SK-N-SH (cell line): ENCODE data around the gene METTL24. TPM values are rescaled to one million over a fixed set of nuclear protein-coding genes. Genes with fewer than 3 reads are reported as not detected.

Experiments
- CTCF ChIA-PET: fragments of 300-600, 350-600 bp; formaldehyde crosslinking; extraction: SDS; loops from one replicate; lab custom pipeline; 2021; lab: Yijun Ruan, JAX
- POLR2A ChIA-PET: fragments of 350-600 bp; sonication (Branson Sonifier 250); formaldehyde crosslinking; extraction: SDS; loops from one replicate; lab custom pipeline; 2020; ENCODE audit warnings: antibody characterized with exemption, inconsistent platforms; lab: Yijun Ruan, JAX
- DNase-seq: peaks from one replicate; pipeline ENCODE4 v3.0.0; 2012
- H2AFZ ChIP-seq: fragments of 200-600 bp; sonication (generic); 2 replicates; pipeline ENCODE4 v1.8.1; 2016; ENCODE audit warnings: antibody characterized with exemption, mild to moderate bottlenecking, low read depth
- H3F3A ChIP-seq: fragments of 200-600 bp; sonication (generic); replicated peaks from 2 replicates; pipeline ENCODE3; 2016; ENCODE audit warnings: antibody characterized with exemption, mild to moderate bottlenecking; ENCODE audit not compliant: insufficient read depth
- H3K27ac ChIP-seq, 2 experiments: fragments of 200-500 bp in 1 of 2; fragments of 200-600 bp in 1 of 2; sonication (Bioruptor generic) in 1 of 2; sonication (generic), shearing (Covaris generic) in 1 of 2; 2 replicates each; pipeline versions ENCODE4 v1.5.1 to v1.6.1; 2014 to 2016; ENCODE audit warnings: low read depth in 2 of 2, inconsistent platforms in 1 of 2, low read length in 1 of 2, mild to moderate bottlenecking in 1 of 2, mixed read lengths in 1 of 2
- H3K27me3 ChIP-seq: fragments of 200-600 bp; sonication (generic), shearing (Covaris generic); 2 replicates; pipeline ENCODE4 v1.6.1; 2016; ENCODE audit warnings: mixed run types; ENCODE audit not compliant: insufficient read depth
- H3K36me3 ChIP-seq, 2 experiments: fragments of 200-500 bp in 1 of 2; fragments of 200-600 bp in 1 of 2; sonication (Bioruptor generic) in 1 of 2; sonication (generic) in 1 of 2; replicated peaks in 1 of 2; 2 replicates each; pipeline versions ENCODE3 to v1.5.1; 2014 to 2016; ENCODE audit warnings: low read length in 1 of 2, mild to moderate bottlenecking in 1 of 2; ENCODE audit not compliant: insufficient read depth in 2 of 2, control insufficient read depth in 1 of 2
- H3K4me1 ChIP-seq, 2 experiments: fragments of 200-500 bp in 1 of 2; fragments of 200-600 bp in 1 of 2; sonication (Bioruptor generic) in 1 of 2; sonication (generic), shearing (Covaris generic) in 1 of 2; 2 replicates each; pipeline versions ENCODE4 v1.5.1 to v1.6.1; 2014 to 2016; ENCODE audit warnings: low read depth in 1 of 2, low read length in 1 of 2, mixed run types in 1 of 2; ENCODE audit not compliant: insufficient read depth in 2 of 2, control insufficient read depth in 1 of 2
- H3K4me2 ChIP-seq: fragments of 200-600 bp; sonication (generic), shearing (Covaris generic); 2 replicates; pipeline ENCODE4 v1.6.1; 2017; ENCODE audit warnings: mixed run types
- H3K4me3 ChIP-seq, 2 experiments: fragments of 200-500 bp in 1 of 2; fragments of 200-600 bp in 1 of 2; sonication (Bioruptor generic) in 1 of 2; sonication (generic), shearing (Covaris generic) in 1 of 2; 2 replicates each; pipeline versions ENCODE4 v1.5.1 to v1.8.1; 2014 to 2016; ENCODE audit warnings: low read depth in 2 of 2, inconsistent platforms in 1 of 2, low read length in 1 of 2, mild to moderate bottlenecking in 1 of 2, mixed read lengths in 1 of 2, moderate library complexity in 1 of 2
- H3K79me2 ChIP-seq: fragments of 200-600 bp; sonication (generic); 2 replicates; pipeline ENCODE4 v1.8.1; 2017; ENCODE audit warnings: mild to moderate bottlenecking; ENCODE audit not compliant: insufficient read depth
- H3K9ac ChIP-seq: fragments of 200-600 bp; sonication (generic); 2 replicates; pipeline ENCODE4 v1.6.1; 2017; ENCODE audit warnings: mixed run types
- H3K9me2 ChIP-seq: fragments of 200-600 bp; sonication (generic); 2 replicates; pipeline ENCODE4 v1.6.1; 2017; ENCODE audit warnings: mixed run types
- H3K9me3 ChIP-seq: fragments of 200-600 bp; sonication (generic); 2 replicates; pipeline ENCODE4 v1.6.1; 2017; ENCODE audit warnings: mixed run types, mild to moderate bottlenecking, moderate library complexity
- H4K20me1 ChIP-seq: fragments of 200-600 bp; sonication (generic); 2 replicates; pipeline ENCODE4 v1.6.1; 2017; ENCODE audit warnings: mild to moderate bottlenecking, mixed run types; ENCODE audit not compliant: insufficient read depth
- CHD2 ChIP-seq: fragments of 150-350 bp; IDR thresholded peaks from 2 replicates; pipeline ENCODE4 v1.6.1; 2018; ENCODE audit warnings: low read length; ENCODE audit not compliant: partially characterized antibody
- EP300 ChIP-seq, 2 experiments: IDR thresholded peaks; 2 replicates each; pipeline versions ENCODE4 v1.4.0 to v1.6.1; 2012; ENCODE audit warnings: borderline replicate concordance in 1 of 2, low read depth in 1 of 2, low read length in 1 of 2
- EZH2phosphoT487 ChIP-seq: fragments of 200-600 bp; sonication (generic); IDR thresholded peaks from 2 replicates; pipeline ENCODE4 v1.6.1; 2017; ENCODE audit warnings: low read depth, mixed run types, mild to moderate bottlenecking, antibody characterized with exemption, moderate library complexity, borderline replicate concordance
- FOSL2 ChIP-seq: IDR thresholded peaks from 2 replicates; pipeline ENCODE4 v1.4.0; 2012; ENCODE audit warnings: low read depth, mild to moderate bottlenecking, moderate library complexity, borderline replicate concordance
- FOXJ3 ChIP-seq: sonication (generic); formaldehyde crosslinking; IDR thresholded peaks from 2 replicates; pipeline ENCODE4 v1.5.1; 2020; ENCODE audit warnings: mild to moderate bottlenecking, missing genetic modification reagents
- FOXM1 ChIP-seq: IDR thresholded peaks from 2 replicates; pipeline ENCODE4 v1.4.0; 2012; ENCODE audit warnings: low read depth, mild to moderate bottlenecking
- IRF3 ChIP-seq: fragments of 150-350 bp; IDR thresholded peaks from 2 replicates; pipeline ENCODE4 v1.6.1; 2016; ENCODE audit warnings: mild to moderate bottlenecking, low read depth, low read length
- JUND ChIP-seq: IDR thresholded peaks from 2 replicates; pipeline ENCODE4 v1.4.0; 2012
- MEF2A ChIP-seq: IDR thresholded peaks from 2 replicates; pipeline ENCODE4 v1.4.0; 2012; ENCODE audit warnings: low read depth, borderline replicate concordance
- MXI1 ChIP-seq: IDR thresholded peaks from 2 replicates; pipeline ENCODE4 v1.6.1; 2012; ENCODE audit warnings: mild to moderate bottlenecking, low read depth, low read length, improper control_type of control experiment
- NFIC ChIP-seq: IDR thresholded peaks from 2 replicates; pipeline ENCODE4 v1.4.0; 2012; ENCODE audit warnings: borderline replicate concordance
- NRF1 ChIP-seq: IDR thresholded peaks from 2 replicates; pipeline ENCODE4 v1.6.1; 2012; ENCODE audit warnings: low read depth, mild to moderate bottlenecking, low read length
- PBX3 ChIP-seq: IDR thresholded peaks from 2 replicates; pipeline ENCODE4; 2012
- POLR2AphosphoS5 ChIP-seq: IDR thresholded peaks from 2 replicates; pipeline ENCODE4 v1.6.1; 2012; ENCODE audit warnings: low read depth, low read length
- RCOR1 ChIP-seq: fragments of 150-350 bp; IDR thresholded peaks from 2 replicates; pipeline ENCODE4 v1.6.1; 2017; ENCODE audit warnings: antibody characterized with exemption, low read length
- RXRA ChIP-seq: IDR thresholded peaks from 2 replicates; pipeline ENCODE4 v1.4.0; 2012; ENCODE audit warnings: low read depth, mild to moderate bottlenecking, borderline replicate concordance
- SIN3A ChIP-seq: IDR thresholded peaks from 2 replicates; pipeline ENCODE4 v1.6.1; 2012; ENCODE audit warnings: low read depth, mild to moderate bottlenecking, low read length, moderate library complexity, borderline replicate concordance
- SMC3 ChIP-seq: IDR thresholded peaks from 2 replicates; pipeline ENCODE4 v1.6.1; 2012; ENCODE audit warnings: low read depth, low read length, improper control_type of control experiment
- TCF12 ChIP-seq: IDR thresholded peaks from 2 replicates; pipeline ENCODE4 v1.4.0; 2012
- TEAD4 ChIP-seq: IDR thresholded peaks from 2 replicates; pipeline ENCODE4 v1.4.0; 2012; ENCODE audit warnings: mild to moderate bottlenecking, borderline replicate concordance; ENCODE audit not compliant: insufficient read depth
- USF1 ChIP-seq: IDR thresholded peaks from 2 replicates; pipeline ENCODE4 v1.4.0; 2012; ENCODE audit warnings: low read depth, borderline replicate concordance
- YY1 ChIP-seq: IDR thresholded peaks from 2 replicates; pipeline ENCODE4 v1.4.0; 2012; ENCODE audit warnings: low read depth, mild to moderate bottlenecking
- ZBTB33 ChIP-seq: IDR thresholded peaks from 2 replicates; pipeline ENCODE4 v1.4.0; 2012; ENCODE audit warnings: low read depth, borderline replicate concordance
- WGBS: methylation state at CpG from one replicate; pipeline ENCODE4 v1.1.6; 2017; ENCODE audit warnings: low lambda C conversion rate; 5-methylcytosine and 5-hydroxymethylcytosine counted together
- polyA plus RNA-seq, 3 experiments: library from polyadenylated mRNA; depleted of rRNA; stranded (reverse); fragments of >200 nt; gene quantifications; 2 replicates each; pipeline ENCODE4 v1.2.3, GENCODE V29; 2012

METTL24 gene
- polyA plus RNA-seq, 1 of the 3 experiments (the other 2 are of a cell fraction) = not detected

GRCh38 chr6:110328259-110328658 is 29.9 kb downstream of the METTL24 start:
- Histone ChIP-seq H3K4me3 (no peak overlapping the region; a peak in 1 of 4 replicates), H3K4me2 (peak overlapping the region; percentile 17; the same call in 1 of the 2 replicates), H3F3A (peaks cover 12% of the 10 kb centered on the region), H3K79me2 (no peaks in the 10 kb centered on the region), H2AFZ (peak overlapping the region; percentile 41), H3K9ac (no peak overlapping the region), H3K27me3 (no peaks in the 10 kb centered on the region), H3K36me3 (no peaks in the 10 kb centered on the region), H3K4me1 (peaks cover 25 to 42% of the 10 kb centered on the region in 2 experiments; a peak in 3 of 4 replicates), H3K9me3 (no peaks in the 10 kb centered on the region), H4K20me1 (no peaks in the 10 kb centered on the region), H3K27ac (peak overlapping the region; percentile 11 to 85; a peak in 2 of 4 replicates), H3K9me2 (no peaks in the 10 kb centered on the region)
- WGBS = 16% methylated on average over 2 of the region's 2 CpGs
- ChIA-PET POLR2A (no interaction called here), CTCF (interaction anchor here (1.1 to 3.7 kb wide), 5 partner anchors 9 to 35 kb away, joined by 3 to 13 read pairs (median 3); no protein-coding TSS in a partner anchor)
- peak; percentile 45; the same call in 1 of the 2 replicates for TF ChIP-seq TEAD4
- peak; percentile 66 for TF ChIP-seq TCF12
- TF ChIP-seq MEF2A = peak; percentile 45; the same call in 1 of the 2 replicates
- no peak for TF ChIP-seq PBX3
- TF ChIP-seq FOSL2 = peak; percentile 14; the same call in 1 of the 2 replicates
- 0 out of 2 replicates have a peak, but pooled peaks have one; percentile 16 for TF ChIP-seq JUND
- no peak for TF ChIP-seq NFIC
- TF ChIP-seq SIN3A = no peak; the same call in 1 of the 2 replicates
- TF ChIP-seq EP300 (IDR thresholded peaks at IDR 0.05; ENCODE audit: borderline replicate concordance in 1 of 2, low read depth in 1 of 2, low read length in 1 of 2) = peak; percentile 8 to 37; a peak in 1 of 4 replicates
- no peak for DNase-seq

- no peak overlapping the region for H3K9ac ChIP-seq
- no peaks in the 10 kb centered on the region for H3K79me2 ChIP-seq
- no peaks in the 10 kb centered on the region for H3K27me3 ChIP-seq
- H3F3A ChIP-seq = peaks cover 12% of the 10 kb centered on the region
- POLR2A ChIA-PET = no interaction called here
- H4K20me1 ChIP-seq = no peaks in the 10 kb centered on the region
- WGBS = 85% methylated on average over 3 of the region's 3 CpGs
- H3K9me3 ChIP-seq = no peaks in the 10 kb centered on the region
- H3K27ac ChIP-seq = peak overlapping the region in 1 of 2 experiments; percentile 85; a peak in 1 of 4 replicates
- no peaks in the 10 kb centered on the region for H3K36me3 ChIP-seq
- TF ChIP-seq YY1 (no peak), CHD2 (no peak), MXI1 (no peak), IRF3 (no peak), FOXJ3 (CRISPR knock-in tag) (no peak), ZBTB33 (no peak), SMC3 (no peak), POLR2AphosphoS5 (no peak), NRF1 (no peak), FOXM1 (no peak), MEF2A (no peak), EP300 (IDR thresholded peaks at IDR 0.05; ENCODE audit: borderline replicate concordance in 1 of 2, low read depth in 1 of 2, low read length in 1 of 2) (no peak), USF1 (no peak), EZH2phosphoT487 (no peak), RCOR1 (no peak), RXRA (no peak), NFIC (no peak)
- H3K9me2 ChIP-seq = no peaks in the 10 kb centered on the region
- H3K4me1 ChIP-seq = peaks cover 25 to 42% of the 10 kb centered on the region in 2 experiments; a peak in 3 of 4 replicates
- CTCF ChIA-PET = interaction anchor here (2.6 to 3.7 kb wide), 2 partner anchors 10 to 14 kb away, joined by 10 to 13 read pairs; no protein-coding TSS in a partner anchor
- no peak for DNase-seq
- no peak overlapping the region for H3K4me2 ChIP-seq
- no peak overlapping the region for H3K4me3 ChIP-seq
- no peak overlapping the region for H2AFZ ChIP-seq
These were observed 30.8 kb downstream of the METTL24 start for GRCh38 chr6:110327391-110327790.
